Measurements from ENCODE around the gene ANKRD28.
A peak's percentile ranks its signal among the peaks of the same experiment; 100 is the strongest.
"Not testable (repeated sequence)": the region's sequence is repeated elsewhere in the genome, so short reads cannot be mapped to it uniquely, and the experiment has no call there.

ANKRD28 gene

DNA sequence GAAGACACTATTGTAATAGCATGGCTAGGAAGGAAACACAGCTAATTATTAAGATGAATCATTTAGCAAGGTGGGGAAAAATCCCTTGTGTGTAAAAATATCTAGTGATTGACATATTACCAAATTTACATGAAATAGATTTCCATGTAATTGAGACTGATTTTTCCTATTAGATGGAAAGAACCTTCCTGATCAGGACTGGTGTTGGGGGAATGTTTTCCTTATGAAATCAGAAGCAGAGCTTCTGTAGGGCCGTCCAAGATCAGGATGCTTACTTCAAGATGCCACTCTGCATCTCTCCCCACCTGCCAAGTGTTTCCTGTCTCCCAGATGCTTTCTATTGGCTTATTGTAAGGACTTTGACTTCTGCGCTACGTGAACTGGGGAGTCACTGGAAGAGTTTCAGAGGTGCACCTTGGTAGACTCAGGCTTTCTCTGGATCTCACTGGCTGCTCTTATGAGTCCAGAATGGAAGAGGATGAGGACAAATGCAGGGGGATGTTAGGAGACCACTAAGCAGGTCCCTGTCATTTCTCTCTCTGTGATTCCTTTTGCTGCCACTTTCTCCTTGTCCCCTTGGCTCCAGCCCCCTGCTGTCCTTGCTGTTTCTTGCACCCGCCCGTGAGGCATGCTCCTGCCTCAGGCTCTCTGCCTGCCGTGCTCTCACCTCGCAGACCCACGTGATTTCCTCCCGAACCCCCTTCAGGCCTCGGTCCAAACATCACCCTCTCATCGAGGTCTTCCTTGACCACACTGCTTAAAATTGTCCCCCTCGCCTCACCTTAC is 166.2 kb downstream of the ANKRD28 start:
- Histone ChIP-seq H3K27ac (ENCODE audit: low read depth, low read length) (no peak overlapping the region), H3K4me1 (ENCODE audit: insufficient read depth, low read length) (peaks cover 61% of the 10 kb centered on the region), H3K9ac (ENCODE audit: low read length) (no peak overlapping the region)

DNA sequence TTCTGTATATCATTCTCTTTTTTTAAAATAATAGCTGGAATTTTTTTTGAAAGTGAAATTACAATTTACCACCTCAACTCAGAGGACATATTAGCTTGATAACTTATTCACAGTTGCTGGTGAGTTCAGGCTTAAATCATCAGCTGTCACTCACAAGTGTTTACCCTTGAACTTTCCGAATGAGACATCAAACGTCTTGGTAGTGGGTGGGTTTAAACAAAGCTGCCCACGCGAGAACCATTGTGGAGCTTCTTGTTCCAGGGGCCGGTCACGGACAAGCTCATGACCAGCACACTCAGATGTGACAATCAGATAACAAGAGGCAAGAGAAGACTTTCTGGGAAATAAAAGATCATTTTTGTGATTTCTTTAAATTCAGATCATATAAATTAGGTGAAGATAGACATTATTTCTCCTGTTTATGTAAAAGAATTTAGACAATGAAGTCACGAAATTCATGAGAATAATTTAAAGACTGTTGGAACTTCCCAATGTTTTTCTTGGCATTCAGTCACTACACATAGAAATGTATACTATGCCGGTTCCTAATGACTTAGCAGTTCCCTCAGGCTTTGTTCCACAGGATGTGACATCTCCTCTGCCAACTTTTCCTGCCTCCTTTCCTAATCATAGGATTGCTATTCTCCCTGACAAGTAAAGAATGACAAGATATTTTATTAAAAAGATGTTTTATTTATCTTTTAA is 167.0 kb downstream of the ANKRD28 start:
- H3K4me3 ChIP-seq (ENCODE audit: low read depth in 1 of 2, low read length in 2 of 2), result peak overlapping the region; percentile 10 to 36
- no peaks in the 10 kb centered on the region for H3K36me3 ChIP-seq (ENCODE audit: insufficient read depth, low read length)
- peaks cover 54% of the 10 kb centered on the region for H3K4me1 ChIP-seq (ENCODE audit: insufficient read depth, low read length)
- H3K27me3 ChIP-seq (ENCODE audit: control insufficient read depth in 1 of 2, insufficient read depth in 2 of 2, low read length in 2 of 2), result no peaks in the 10 kb centered on the region
- no peaks in the 10 kb centered on the region for H3K9me3 ChIP-seq (ENCODE audit: low read length)
- H3K27ac ChIP-seq (ENCODE audit: low read depth, low read length), result no peak overlapping the region
- peak overlapping the region; percentile 13 for H3K9ac ChIP-seq (ENCODE audit: low read length)

More for the DNA sequence above, 166.2 kb downstream of the ANKRD28 start:
- Histone ChIP-seq H3K4me3 (ENCODE audit: low read depth in 1 of 2, low read length in 2 of 2) (no peak overlapping the region), H3K27me3 (ENCODE audit: control insufficient read depth in 1 of 2, insufficient read depth in 2 of 2, low read length in 2 of 2) (no peaks in the 10 kb centered on the region), H3K9me3 (ENCODE audit: low read length) (no peaks in the 10 kb centered on the region), H3K36me3 (ENCODE audit: insufficient read depth, low read length) (no peaks in the 10 kb centered on the region)

GRCh38 chr3:15629860-15630597 is 167.8 kb downstream of the ANKRD28 start:
- Histone ChIP-seq H3K4me3 (ENCODE audit: low read depth in 1 of 2, low read length in 2 of 2) (peak overlapping the region; percentile 10 to 36), H3K4me1 (ENCODE audit: insufficient read depth, low read length) (peaks cover 49% of the 10 kb centered on the region), H3K9ac (ENCODE audit: low read length) (peak overlapping the region; percentile 13), H3K27me3 (ENCODE audit: control insufficient read depth in 1 of 2, insufficient read depth in 2 of 2, low read length in 2 of 2) (no peaks in the 10 kb centered on the region), H3K36me3 (ENCODE audit: insufficient read depth, low read length) (no peaks in the 10 kb centered on the region), H3K9me3 (ENCODE audit: low read length) (no peaks in the 10 kb centered on the region), H3K27ac (ENCODE audit: low read depth, low read length) (peak overlapping the region; percentile 29)

DNA sequence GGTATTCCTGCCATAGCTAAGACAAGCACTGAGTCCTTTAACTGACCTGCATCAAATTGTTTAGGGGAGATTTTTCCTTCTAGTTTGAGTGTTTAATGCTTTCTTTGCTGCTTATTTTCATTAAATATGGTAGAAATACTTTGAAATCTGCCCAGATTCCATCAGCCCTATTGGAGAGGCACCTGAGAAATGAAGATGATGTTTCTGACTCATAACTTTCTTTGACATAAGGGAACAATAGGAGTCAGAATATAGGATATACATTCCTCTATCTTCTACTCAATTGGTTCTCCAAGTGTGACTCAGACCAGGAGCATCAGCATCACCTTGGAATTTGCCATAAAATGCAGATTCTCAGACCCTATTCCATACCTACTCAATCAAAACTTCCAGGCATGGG is 168.8 kb downstream of the ANKRD28 start:
- Histone ChIP-seq H3K36me3 (ENCODE audit: insufficient read depth, low read length) (no peaks in the 10 kb centered on the region), H3K4me1 (ENCODE audit: insufficient read depth, low read length) (peaks cover 39% of the 10 kb centered on the region), H3K9me3 (ENCODE audit: low read length) (no peaks in the 10 kb centered on the region), H3K27ac (ENCODE audit: low read depth, low read length) (no peak overlapping the region), H3K4me3 (ENCODE audit: low read depth in 1 of 2, low read length in 2 of 2) (no peak overlapping the region), H3K9ac (ENCODE audit: low read length) (no peak overlapping the region), H3K27me3 (ENCODE audit: control insufficient read depth in 1 of 2, insufficient read depth in 2 of 2, low read length in 2 of 2) (no peaks in the 10 kb centered on the region)

DNA sequence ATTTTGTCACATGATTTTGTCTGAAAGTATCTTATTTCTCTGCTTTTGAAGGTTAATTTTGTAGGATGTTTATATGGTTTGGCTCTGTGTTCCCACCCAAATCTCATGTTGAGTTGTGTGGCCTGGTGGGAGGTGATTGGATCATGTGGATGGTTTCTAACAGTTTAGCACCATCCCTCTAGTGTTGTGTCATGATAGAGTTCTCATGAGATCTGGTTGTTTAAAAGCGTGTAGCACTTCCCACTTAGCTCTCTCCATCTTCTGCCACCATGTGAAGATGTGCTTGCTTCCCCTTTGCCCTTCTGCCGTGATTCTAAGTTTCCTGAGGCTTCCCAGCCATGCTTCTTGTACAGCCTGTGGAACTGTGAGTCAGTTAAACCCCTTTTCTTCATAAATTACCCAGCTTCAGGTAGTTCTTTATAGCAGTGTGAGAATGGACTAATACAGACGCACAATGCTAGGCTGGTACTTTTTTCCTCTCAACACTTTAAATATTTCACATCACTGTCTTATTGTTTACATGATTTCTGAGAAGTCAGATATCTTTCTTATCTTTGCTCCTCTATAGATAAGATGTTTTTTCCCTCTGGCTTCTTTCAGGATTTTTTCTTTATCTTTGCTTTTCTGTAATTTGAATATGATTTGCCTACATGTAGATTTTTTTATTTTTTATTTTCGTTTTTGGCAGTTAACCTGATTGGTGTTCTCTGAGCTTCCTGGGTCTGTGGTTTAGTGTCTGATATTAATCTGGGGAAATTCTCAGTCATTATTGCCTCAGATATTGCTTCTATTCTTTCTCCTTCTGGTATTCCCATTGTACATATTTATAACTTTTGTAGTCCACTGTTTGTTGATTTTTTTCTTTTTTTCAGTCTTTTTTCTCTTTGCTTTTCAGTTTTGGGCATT is 174.0 kb downstream of the ANKRD28 start:
- Histone ChIP-seq H3K9me3 (ENCODE audit: low read length) (no peaks in the 10 kb centered on the region), H3K36me3 (ENCODE audit: insufficient read depth, low read length) (peaks cover 3% of the 10 kb centered on the region), H3K27ac (ENCODE audit: low read depth, low read length) (no peak overlapping the region), H3K27me3 (ENCODE audit: control insufficient read depth in 1 of 2, insufficient read depth in 2 of 2, low read length in 2 of 2) (no peaks in the 10 kb centered on the region), H3K4me1 (ENCODE audit: insufficient read depth, low read length) (no peaks in the 10 kb centered on the region), H3K4me3 (ENCODE audit: low read depth in 1 of 2, low read length in 2 of 2) (no peak overlapping the region), H3K9ac (ENCODE audit: low read length) (no peak overlapping the region)

GRCh38 chr3:15619659-15620464 is 177.9 kb downstream of the ANKRD28 start:
- H3K9me3 ChIP-seq (ENCODE audit: low read length); H3K4me1 ChIP-seq (ENCODE audit: insufficient read depth, low read length); H3K27me3 ChIP-seq (ENCODE audit: control insufficient read depth in 1 of 2, insufficient read depth in 2 of 2, low read length in 2 of 2); H3K4me3 ChIP-seq (ENCODE audit: low read depth in 1 of 2, low read length in 2 of 2); H3K9ac ChIP-seq (ENCODE audit: low read length); H3K36me3 ChIP-seq (ENCODE audit: insufficient read depth, low read length); H3K27ac ChIP-seq (ENCODE audit: low read depth, low read length): not testable (repeated sequence)

Measured in muscle layer of colon (tissue), 2 donors.